Myocyte (in vitro differentiated cells): ENCODE results near the gene ECM2. TPM values are rescaled to one million over a fixed set of nuclear protein-coding genes. Genes with fewer than 3 reads are reported as not detected.

ENCODE experiments used
- DNase-seq: peaks from one replicate; pipeline ENCODE4 v3.0.0-alpha.2; 2012; ENCODE audit warnings: low read depth
- microRNA-seq: library from miRNA; unstranded; fragments of <30 nt; microRNA quantifications from one replicate; pipeline ENCODE4, GENCODE V29; 2016
- total RNA-seq: library from RNA; depleted of rRNA; stranded (reverse); fragments of >200 nt; gene quantifications from 2 replicates; pipeline ENCODE4 v1.2.3, GENCODE V29; 2014

Gene ECM2
- total RNA-seq, 1 donor from 2014 or later = 11.2 TPM

- peak; percentile 18 for DNase-seq
These were observed 67.6 kb downstream of the ECM2 start for GRCh38 chr9:92468206-92468605.

GRCh38 chr9:92467511-92467910, 68.3 kb downstream of the ECM2 start:
- no peak for DNase-seq

GRCh38 chr9:92467041-92467440, 68.7 kb downstream of the ECM2 start:
- no peak for DNase-seq

- peak; percentile 85 for DNase-seq
These were observed 71.8 kb downstream of the ECM2 start for GRCh38 chr9:92463984-92464383.

- no peak for DNase-seq
These were observed 72.4 kb downstream of the ECM2 start for GRCh38 chr9:92463387-92463786.

GRCh38 chr9:92457576-92457975, 78.2 kb downstream of the ECM2 start:
- DNase-seq = no peak

- no peak for DNase-seq
These were observed 80.6 kb downstream of the ECM2 start for GRCh38 chr9:92455217-92455616.

- no peak for DNase-seq
These were observed 89.3 kb downstream of the ECM2 start for GRCh38 chr9:92446536-92446935.

Small RNA genes lying within 50 kb of the gene (microRNA-seq; reads per million reads assigned to microRNA genes)
- gene MIR4670 = not detected

Other genes with a start within 250 kb of the ECM2 start
- 234 and 238 TPM in 2 replicates for gene IARS1, start 242.3 kb downstream of the ECM2 start, total RNA-seq
- 25.2 and 27.1 TPM in 2 replicates for gene NOL8, start 210.6 kb downstream of the ECM2 start, total RNA-seq
- gene CENPP, start 210.0 kb downstream of the ECM2 start, total RNA-seq = 8.4 and 13.1 TPM in 2 replicates
- gene OGN, start 131.4 kb downstream of the ECM2 start, total RNA-seq = not detected in 2 replicates
- gene OMD, start 111.5 kb downstream of the ECM2 start, total RNA-seq = not detected in 2 replicates
- gene ASPN, start 53.5 kb downstream of the ECM2 start, total RNA-seq = 0.19 TPM in 1 of 2 replicates, not detected in the other
- gene IPPK, start 134.1 kb upstream of the ECM2 start, total RNA-seq = 11.0 and 11.4 TPM in 2 replicates
- 60.6 and 68.3 TPM in 2 replicates for gene BICD2, start 228.8 kb upstream of the ECM2 start, total RNA-seq